Naive thymus-derived CD8-positive, alpha-beta T cell (primary cell): Measurements from ENCODE around the gene PXMP2. TPM values are rescaled to one million over a fixed set of nuclear protein-coding genes. Genes with fewer than 3 reads are reported as not detected.

ENCODE experiments used
- ATAC-seq, 2 donors: fragments of 150-1000 bp; cut with Tn5 transposase in 1 of 2; sonication (Bioruptor Pico), chemical (Tn5 transposase) in 1 of 2; 1 replicate in 1 of 2; 2 replicates in 1 of 2; pipeline ENCODE4 v1.10.0; 2021; ENCODE audit warnings: mild to moderate bottlenecking in 2 of 2, moderate library complexity in 2 of 2
- POLR2A ChIA-PET: fragments of 350-600 bp; sonication (Branson Sonifier 250); formaldehyde crosslinking; loops from one replicate; lab custom pipeline; 2021; ENCODE audit warnings: antibody characterized with exemption; lab: Charles Lee
- DNase-seq, 10 donors: peaks; one replicate each; pipeline versions ENCODE4 v3.0.0 to v3.0.0-alpha.2; 2020 to 2022
- H3K27ac Mint-ChIP-seq, 10 donors: one replicate each; pipeline ENCODE4 v1.8.0; 2020 to 2022; ENCODE audit warnings: mild to moderate bottlenecking in 10 of 10, mixed read lengths in 10 of 10, moderate library complexity in 4 of 10, inconsistent platforms in 1 of 10
- H3K27me3 Mint-ChIP-seq, 5 donors: one replicate each; pipeline ENCODE4 v1.8.0; 2021 to 2022; ENCODE audit warnings: mixed read lengths in 5 of 5
- H3K36me3 Mint-ChIP-seq, 3 donors: one replicate each; pipeline ENCODE4 v1.8.0; 2020 to 2022; ENCODE audit warnings: mixed read lengths in 3 of 3, mild to moderate bottlenecking in 2 of 3, inconsistent platforms in 1 of 3
- H3K4me1 Mint-ChIP-seq, 4 donors: one replicate each; pipeline ENCODE4 v1.8.0; 2021 to 2022; ENCODE audit warnings: mixed read lengths in 4 of 4
- H3K4me3 Mint-ChIP-seq, 10 donors: one replicate each; pipeline ENCODE4 v1.8.0; 2020 to 2022; ENCODE audit warnings: mild to moderate bottlenecking in 10 of 10, mixed read lengths in 10 of 10, moderate library complexity in 6 of 10, inconsistent platforms in 1 of 10
- H3K9me3 Mint-ChIP-seq, 9 donors: one replicate each; pipeline ENCODE4 v1.8.0; 2020 to 2022; ENCODE audit warnings: mixed read lengths in 9 of 9, mild to moderate bottlenecking in 3 of 9, inconsistent platforms in 1 of 9, moderate library complexity in 1 of 9
- polyA plus RNA-seq, 3 donors: library from polyadenylated mRNA; unstranded; fragments of 300-500 nt; fragmentation: Illumina TruSeq; gene quantifications; one replicate each; pipeline ENCODE4 v1.2.3, GENCODE V29; 2021
- total RNA-seq, 8 experiments: library from RNA in 2 of 8; stranded (reverse) in 2 of 8; gene quantifications; one replicate each; pipeline ENCODE4 v1.2.3 and lab custom pipeline; 2021 to 2026

Gene PXMP2
- total RNA-seq (1 to 10 TPM; 3.8 to 5.0 TPM), polyA plus RNA-seq (10 to 100 TPM in 2 of 3 donors, 1 to 10 TPM in 1; 9.9 to 16.4 (median 12.0) TPM), total RNA-seq (lab: John Stamatoyannopoulos, UW) (0 to 1.1 (median 0.55) reads per million in 6 experiments)

DNA sequence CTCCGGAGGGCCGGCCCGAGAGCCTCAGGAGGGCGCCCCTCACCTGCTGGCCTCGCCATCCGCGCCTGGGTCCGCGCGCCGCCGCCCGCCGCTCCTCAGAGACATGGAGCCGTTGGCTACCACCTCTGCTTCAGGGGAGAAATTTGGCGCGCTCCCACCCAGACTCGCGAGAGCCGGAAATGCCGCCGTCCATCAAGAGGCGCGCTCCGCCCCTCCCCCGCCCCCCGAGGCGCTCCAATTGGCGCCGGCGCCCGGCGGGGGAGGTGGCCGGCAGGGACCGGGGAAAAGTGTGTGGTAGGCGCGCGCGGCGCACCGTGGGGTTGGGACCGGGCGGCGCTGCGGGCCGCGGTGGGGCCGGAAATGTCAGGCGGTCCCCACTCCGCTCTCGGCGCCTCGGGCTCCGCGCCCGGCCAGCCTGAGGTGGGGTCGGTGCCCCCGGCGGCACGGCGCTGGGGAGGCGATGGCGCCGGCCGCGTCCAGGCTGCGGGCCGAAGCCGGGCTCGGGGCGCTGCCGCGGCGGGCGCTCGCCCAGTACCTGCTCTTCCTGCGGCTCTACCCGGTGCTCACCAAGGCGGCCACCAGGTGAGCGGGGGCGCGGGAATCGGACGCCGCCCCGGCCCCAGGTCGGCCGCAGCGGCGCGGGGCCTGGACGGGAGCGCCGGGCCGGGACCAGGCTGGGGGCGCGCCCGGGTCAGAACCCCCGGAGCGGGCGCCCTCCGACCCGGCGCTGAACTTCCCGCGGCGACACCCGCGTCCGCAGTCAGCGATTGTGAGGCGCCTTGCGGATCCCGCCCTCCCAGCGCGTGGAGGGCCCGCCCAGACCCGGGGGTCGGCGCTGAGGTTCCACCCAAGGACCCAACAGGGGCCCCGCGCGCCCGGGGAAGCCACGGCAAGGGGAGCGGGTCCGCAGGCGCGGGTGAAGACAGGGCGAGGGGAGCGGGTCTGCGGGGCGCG, at the start of gene PXMP2, which contains the start of gene POLE:
Gene PXMP2 (plus strand): TSS at position 377 of the 954 bp plus-strand sequence. CDS start 84 bp downstream, at position 461.
Gene POLE (minus strand): TSS at position 132 of the 954 bp plus-strand sequence. CDS start 27 bp downstream, at position 105.
- DNase-seq (peak; percentile 87 to 96 (median 91)), ATAC-seq (peak; percentile 92 to 93)
- Mint-ChIP-seq H3K27me3 (no peaks in the 10 kb centered on the region), H3K9me3 (no peaks in the 10 kb centered on the region), H3K36me3 (peaks cover 0 to 2% (median 0%) of the 10 kb centered on the region in 3 donors), H3K4me1 (peaks cover 5 to 21% (median 13%) of the 10 kb centered on the region in 4 donors), H3K27ac (peak within 1 kb of the TSS in 4 of 10 donors; percentile 32 to 62 (median 52)), H3K4me3 (peak within 1 kb of the TSS; percentile 72 to 91 (median 84))
- POLR2A ChIA-PET = no interaction called here

DNA sequence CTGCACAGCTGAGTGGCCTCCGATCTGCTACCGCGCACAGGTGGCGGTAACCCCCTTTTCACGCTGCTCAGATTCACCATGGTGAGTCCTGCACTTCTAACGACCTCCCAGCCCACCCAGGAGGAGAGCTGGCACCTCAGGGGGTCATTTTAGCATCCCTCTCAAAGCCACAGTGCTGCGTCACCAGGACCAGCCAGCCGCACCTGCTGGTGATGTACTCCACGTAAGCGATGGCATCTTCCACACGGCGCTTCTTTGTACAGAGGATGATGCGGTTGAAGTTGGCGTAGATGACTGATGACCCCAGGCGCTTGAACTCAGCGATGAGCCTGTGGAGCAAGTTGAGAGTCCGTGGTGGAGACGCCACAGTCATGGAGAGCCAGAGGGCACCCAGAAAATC, 49.6 kb upstream of the PXMP2 start:
- POLR2A ChIA-PET = no interaction called here
- H3K4me3 Mint-ChIP-seq = no peak overlapping the region
- H3K27ac Mint-ChIP-seq = no peak overlapping the region
- no peaks in the 10 kb centered on the region for H3K27me3 Mint-ChIP-seq
- no peak for DNase-seq
- H3K9me3 Mint-ChIP-seq = no peaks in the 10 kb centered on the region
- H3K4me1 Mint-ChIP-seq = peaks cover 0 to 5% (median 2%) of the 10 kb centered on the region in 4 donors
- ATAC-seq = no peak
- H3K36me3 Mint-ChIP-seq = peaks cover 0 to 66% (median 19%) of the 10 kb centered on the region in 3 donors

- DNase-seq = no peak
- H3K36me3 Mint-ChIP-seq = peaks cover 0 to 61% (median 22%) of the 10 kb centered on the region in 3 donors
Observed at GRCh38 chr12:132638541-132639408, 48.6 kb upstream of the PXMP2 start.

GRCh38 chr12:132639956-132640520, 47.3 kb upstream of the PXMP2 start:
- no peak overlapping the region for H3K4me3 Mint-ChIP-seq
- DNase-seq = no peak
- POLR2A ChIA-PET = no interaction called here
- peaks cover 0 to 51% (median 19%) of the 10 kb centered on the region in 3 donors for H3K36me3 Mint-ChIP-seq
- H3K27me3 Mint-ChIP-seq = no peaks in the 10 kb centered on the region
- ATAC-seq = no peak
- peak overlapping the region in 1 of 10 donors; percentile 20 for H3K27ac Mint-ChIP-seq
- peaks cover 0 to 5% (median 2%) of the 10 kb centered on the region in 4 donors for H3K4me1 Mint-ChIP-seq
- H3K9me3 Mint-ChIP-seq = no peaks in the 10 kb centered on the region

More at GRCh38 chr12:132638541-132639408, 48.6 kb upstream of the PXMP2 start:
- Mint-ChIP-seq H3K9me3 (no peaks in the 10 kb centered on the region), H3K27me3 (no peaks in the 10 kb centered on the region), H3K27ac (peak overlapping the region in 2 of 10 donors; percentile 15 to 56), H3K4me3 (no peak overlapping the region), H3K4me1 (peaks cover 0 to 5% (median 2%) of the 10 kb centered on the region in 4 donors)
- no peak for ATAC-seq
- POLR2A ChIA-PET = no interaction called here

DNA sequence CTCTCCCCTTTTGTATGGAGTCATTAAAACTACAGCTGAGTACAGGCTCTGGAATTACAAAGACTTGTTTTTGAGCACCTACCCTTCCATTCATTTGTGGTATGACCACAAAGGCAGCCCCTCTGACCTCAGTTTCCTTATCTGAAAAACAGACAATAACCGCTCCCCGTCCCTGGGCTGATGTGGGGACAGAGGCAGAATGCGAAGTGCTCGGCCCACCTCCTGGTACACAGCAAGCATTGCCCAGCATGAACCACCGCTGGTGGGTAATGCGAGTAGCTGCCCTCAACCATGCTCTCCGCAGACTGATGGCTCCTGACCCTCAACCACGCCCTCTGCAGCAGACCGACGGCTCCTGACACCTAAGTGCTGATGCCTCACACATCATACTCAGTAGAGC, 46.5 kb upstream of the PXMP2 start:
- no peak for ATAC-seq
- no peak overlapping the region for H3K4me3 Mint-ChIP-seq
- H3K36me3 Mint-ChIP-seq = peaks cover 0 to 47% (median 15%) of the 10 kb centered on the region in 3 donors

GRCh38 chr12:132641811-132642650, 45.4 kb upstream of the PXMP2 start:
- peaks cover 0 to 4% (median 2%) of the 10 kb centered on the region in 4 donors for H3K4me1 Mint-ChIP-seq
- H3K36me3 Mint-ChIP-seq = peaks cover 0 to 49% (median 16%) of the 10 kb centered on the region in 3 donors
- ATAC-seq (no peak), DNase-seq (no peak)
- no peaks in the 10 kb centered on the region for H3K9me3 Mint-ChIP-seq
- POLR2A ChIA-PET = no interaction called here
- H3K27me3 Mint-ChIP-seq = no peaks in the 10 kb centered on the region
- peak overlapping the region in 2 of 10 donors; percentile 22 to 77 for H3K27ac Mint-ChIP-seq
- H3K4me3 Mint-ChIP-seq = no peak overlapping the region

More for the DNA sequence above, 46.5 kb upstream of the PXMP2 start:
- H3K27me3 Mint-ChIP-seq = no peaks in the 10 kb centered on the region
- no peaks in the 10 kb centered on the region for H3K9me3 Mint-ChIP-seq
- H3K4me1 Mint-ChIP-seq = peaks cover 0 to 5% (median 2%) of the 10 kb centered on the region in 4 donors
- POLR2A ChIA-PET = no interaction called here
- no peak for DNase-seq
- peak overlapping the region in 3 of 10 donors; percentile 7 to 77 (median 41) for H3K27ac Mint-ChIP-seq

GRCh38 chr12:132642846-132643835, 44.2 kb upstream of the PXMP2 start:
- no peak overlapping the region for H3K4me3 Mint-ChIP-seq
- POLR2A ChIA-PET = no interaction called here
- H3K36me3 Mint-ChIP-seq = peaks cover 0 to 51% (median 16%) of the 10 kb centered on the region in 3 donors
- ATAC-seq = no peak
- no peak overlapping the region for H3K27ac Mint-ChIP-seq
- peaks cover 0 to 4% (median 2%) of the 10 kb centered on the region in 4 donors for H3K4me1 Mint-ChIP-seq
- H3K9me3 Mint-ChIP-seq = no peaks in the 10 kb centered on the region
- no peaks in the 10 kb centered on the region for H3K27me3 Mint-ChIP-seq
- no peak for DNase-seq

DNA sequence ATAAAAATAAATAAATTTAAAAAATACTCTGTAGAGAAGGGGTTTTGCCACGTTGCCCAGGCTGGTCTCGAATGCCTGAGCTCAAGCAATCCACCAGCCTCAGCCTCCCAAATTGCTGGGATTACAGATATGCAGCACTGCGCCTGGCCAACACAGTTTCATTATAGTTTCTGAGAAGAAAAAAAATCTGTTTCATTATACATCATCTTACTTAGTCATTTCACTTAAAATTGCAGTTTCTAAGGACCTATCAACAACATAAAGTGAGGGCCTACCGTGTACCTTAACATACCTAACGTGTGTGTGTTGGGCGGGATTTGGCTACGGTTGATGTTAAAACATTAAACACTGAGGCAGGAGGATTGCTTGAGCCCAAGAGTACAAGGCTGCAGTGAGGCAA, 40.5 kb upstream of the PXMP2 start:
- no peaks in the 10 kb centered on the region for H3K4me1 Mint-ChIP-seq
- H3K36me3 Mint-ChIP-seq = peaks cover 0 to 42% (median 10%) of the 10 kb centered on the region in 3 donors
- no peak overlapping the region for H3K27ac Mint-ChIP-seq
- H3K27me3 Mint-ChIP-seq = no peaks in the 10 kb centered on the region
- no peak for ATAC-seq
- POLR2A ChIA-PET = no interaction called here
- no peak overlapping the region for H3K4me3 Mint-ChIP-seq
- DNase-seq = no peak
- no peaks in the 10 kb centered on the region for H3K9me3 Mint-ChIP-seq

DNA sequence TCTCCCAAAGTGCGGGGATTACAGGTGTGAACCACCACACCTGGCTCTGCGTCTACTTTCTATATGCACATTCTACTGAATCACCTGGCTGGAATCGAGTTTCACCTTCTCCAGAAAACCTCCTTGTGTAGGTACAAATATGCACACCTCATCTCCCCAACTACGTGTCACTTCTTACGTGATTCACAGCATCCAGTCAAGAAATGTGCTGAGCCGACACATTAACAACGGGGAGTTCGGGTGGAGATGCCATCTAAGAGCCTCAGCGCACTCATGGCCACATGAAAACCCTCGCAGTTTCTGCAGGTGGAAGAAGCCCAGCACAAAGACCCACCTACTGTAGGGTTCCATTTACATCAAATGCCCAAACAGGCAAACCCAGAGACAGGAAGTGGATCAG, 39.5 kb upstream of the PXMP2 start:
- DNase-seq = no peak
- ATAC-seq = no peak
- Mint-ChIP-seq H3K9me3 (no peaks in the 10 kb centered on the region), H3K27ac (no peak overlapping the region), H3K4me1 (no peaks in the 10 kb centered on the region), H3K4me3 (no peak overlapping the region), H3K27me3 (no peaks in the 10 kb centered on the region), H3K36me3 (peaks cover 0 to 42% (median 6%) of the 10 kb centered on the region in 3 donors)
- POLR2A ChIA-PET = no interaction called here

DNA sequence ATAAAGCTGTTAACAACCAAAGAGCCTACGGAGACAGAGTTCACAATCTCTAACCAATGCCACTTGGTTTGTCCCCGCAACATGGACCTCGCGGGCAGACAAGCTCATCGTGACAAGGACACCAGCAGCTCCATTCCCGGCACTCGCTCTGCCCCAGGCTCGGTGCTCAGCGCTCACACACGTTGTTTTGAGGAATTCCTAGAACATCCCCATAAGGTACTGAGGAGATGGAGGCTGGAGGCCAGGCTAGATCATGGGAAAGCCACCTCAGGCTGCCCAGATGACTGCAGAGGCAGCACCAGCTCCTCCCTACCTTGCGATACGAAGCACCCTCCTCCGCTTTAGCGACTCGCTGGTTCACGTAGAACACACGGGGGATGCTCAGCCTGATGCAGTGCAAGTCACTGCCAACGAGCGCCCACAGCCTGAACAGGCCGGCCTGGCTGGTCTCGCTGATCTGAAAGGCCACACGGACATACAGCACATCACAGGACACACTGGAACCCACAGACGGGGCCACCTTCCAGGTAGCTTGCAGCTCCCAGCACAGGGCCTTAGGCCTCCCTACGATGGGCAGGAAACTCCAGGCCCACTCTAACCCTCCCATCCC, 38.7 kb upstream of the PXMP2 start:
- Mint-ChIP-seq H3K27me3 (no peaks in the 10 kb centered on the region), H3K27ac (no peak overlapping the region), H3K4me1 (no peaks in the 10 kb centered on the region), H3K9me3 (no peaks in the 10 kb centered on the region), H3K36me3 (peaks cover 0 to 43% (median 7%) of the 10 kb centered on the region in 3 donors), H3K4me3 (no peak overlapping the region)
- DNase-seq (no peak), ATAC-seq (no peak)
- POLR2A ChIA-PET = no interaction called here
